ENCODE data around the gene AMBRA1.

The AMBRA1 gene

GRCh38 chr11:46390331-46391171 lies 203.3 kb downstream of the AMBRA1 start (continued):
- TF ChIP-seq CREB5 (CRISPR knock-in tag; IDR thresholded peaks at IDR 0.05; ENCODE audit: low read depth), result no peak

GRCh38 chr11:46389450-46390330 lies 204.1 kb downstream of the AMBRA1 start:
- peak; percentile 82 for ATAC-seq
- TF ChIP-seq PPARA (CRISPR knock-in tag; IDR thresholded peaks at IDR 0.05; ENCODE audit: borderline replicate concordance) (no peak), ZNF8 (CRISPR knock-in tag; IDR thresholded peaks at IDR 0.05) (no peak), ESRRG (CRISPR knock-in tag; IDR thresholded peaks at IDR 0.05) (no peak), RARB (CRISPR knock-in tag; IDR thresholded peaks at IDR 0.05) (no peak), TSHZ2 (CRISPR knock-in tag; IDR thresholded peaks at IDR 0.05) (no peak), CREB5 (CRISPR knock-in tag; IDR thresholded peaks at IDR 0.05; ENCODE audit: low read depth) (no peak)

GRCh38 chr11:46388619-46389449 lies 205.0 kb downstream of the AMBRA1 start:
- no peak for TF ChIP-seq TSHZ2 (CRISPR knock-in tag; IDR thresholded peaks at IDR 0.05)
- TF ChIP-seq PATZ1 (CRISPR knock-in tag; IDR thresholded peaks at IDR 0.05; ENCODE audit: borderline replicate concordance), result no peak
- TF ChIP-seq GLIS3 (CRISPR knock-in tag; IDR thresholded peaks at IDR 0.05), result no peak
- TF ChIP-seq ESRRG (CRISPR knock-in tag; IDR thresholded peaks at IDR 0.05), result no peak
- no peak for TF ChIP-seq PPARA (CRISPR knock-in tag; IDR thresholded peaks at IDR 0.05; ENCODE audit: borderline replicate concordance)
- no peak for TF ChIP-seq ARNTL (CRISPR knock-in tag; IDR thresholded peaks at IDR 0.05; ENCODE audit: borderline replicate concordance, low read depth)
- TF ChIP-seq POU6F1 (CRISPR knock-in tag; IDR thresholded peaks at IDR 0.05; ENCODE audit: borderline replicate concordance, low read depth), result no peak
- no peak for TF ChIP-seq RARB (CRISPR knock-in tag; IDR thresholded peaks at IDR 0.05)
- no peak for TF ChIP-seq ZNF565 (CRISPR knock-in tag; conservative IDR thresholded peaks at IDR 0.05; ENCODE audit: low read depth)
- no peak for TF ChIP-seq TOX (CRISPR knock-in tag; IDR thresholded peaks at IDR 0.05; ENCODE audit: borderline replicate concordance)
- no peak for TF ChIP-seq BACH2 (CRISPR knock-in tag; IDR thresholded peaks at IDR 0.05; ENCODE audit: borderline replicate concordance)
- TF ChIP-seq CSDC2 (CRISPR knock-in tag; IDR thresholded peaks at IDR 0.05), result no peak
- TF ChIP-seq ZFP3 (CRISPR knock-in tag; IDR thresholded peaks at IDR 0.05), result no peak
- TF ChIP-seq ISL1 (CRISPR knock-in tag; IDR thresholded peaks at IDR 0.05), result no peak
- TF ChIP-seq SNAI2 (CRISPR knock-in tag; IDR thresholded peaks at IDR 0.05), result no peak
- no peak for TF ChIP-seq ZFP30 (CRISPR knock-in tag; IDR thresholded peaks at IDR 0.05)
- no peak for TF ChIP-seq OSR1 (CRISPR knock-in tag; IDR thresholded peaks at IDR 0.05)
- TF ChIP-seq CREB5 (CRISPR knock-in tag; IDR thresholded peaks at IDR 0.05; ENCODE audit: low read depth), result no peak
- ATAC-seq, result peak; percentile 15

All from SK-N-SH treated with all-trans-retinoic acid at 6 μM for 48 hours (cell line).